H9 (cell line): Measurements from ENCODE around the gene TCF20. TPM values are rescaled to one million over a fixed set of nuclear protein-coding genes. Genes with fewer than 3 reads are reported as not detected.

ENCODE experiments used
- DNase-seq: peaks from one replicate; pipeline ENCODE4 v3.0.0-alpha.2; 2017
- H2AFZ ChIP-seq: one replicate; pipeline ENCODE4 v1.6.1; 2013; ENCODE audit warnings: mild to moderate bottlenecking, low read length, control low read depth, moderate library complexity
- H2AK5ac ChIP-seq: 2 replicates; pipeline ENCODE4 v1.6.1; 2013; ENCODE audit warnings: low read length, control low read depth, mixed read lengths; ENCODE audit not compliant: insufficient read length
- H2BK120ac ChIP-seq: one replicate; pipeline ENCODE4 v1.6.1; 2013; ENCODE audit warnings: low read depth, mild to moderate bottlenecking, low read length, control low read depth, inconsistent platforms; ENCODE audit not compliant: poor library complexity, severe bottlenecking
- H2BK12ac ChIP-seq: 2 replicates; pipeline ENCODE4 v1.6.1; 2013; ENCODE audit warnings: low read length, control low read depth, mixed read lengths, low read depth; ENCODE audit not compliant: insufficient read length
- H2BK15ac ChIP-seq: 2 replicates; pipeline ENCODE4 v1.6.1; 2013; ENCODE audit warnings: low read depth, low read length, control low read depth
- H2BK20ac ChIP-seq: one replicate; pipeline ENCODE4 v1.6.1; 2013; ENCODE audit warnings: low read depth, mild to moderate bottlenecking, low read length, control low read depth, inconsistent platforms; ENCODE audit not compliant: poor library complexity, severe bottlenecking
- H2BK5ac ChIP-seq: 2 replicates; pipeline ENCODE4 v1.6.1; 2013; ENCODE audit warnings: low read length, control low read depth, mixed read lengths; ENCODE audit not compliant: insufficient read length
- H3K14ac ChIP-seq: 2 replicates; pipeline ENCODE4 v1.6.1; 2013; ENCODE audit warnings: low read length, control low read depth; ENCODE audit not compliant: insufficient read depth
- H3K18ac ChIP-seq: 2 replicates; pipeline ENCODE4 v1.6.1; 2013; ENCODE audit warnings: low read depth, mild to moderate bottlenecking, mixed read lengths, low read length, control low read depth; ENCODE audit not compliant: insufficient read length
- H3K23ac ChIP-seq: 2 replicates; pipeline ENCODE4 v1.6.1; 2013; ENCODE audit warnings: low read length, control low read depth, mixed read lengths, low read depth; ENCODE audit not compliant: insufficient read length
- H3K23me2 ChIP-seq: 2 replicates; pipeline ENCODE4 v1.6.1; 2013; ENCODE audit warnings: low read depth, mild to moderate bottlenecking, mixed read lengths, low read length, control low read depth; ENCODE audit not compliant: insufficient read length, poor library complexity, severe bottlenecking
- H3K27ac ChIP-seq: 2 replicates; pipeline ENCODE4 v1.5.1; 2013; ENCODE audit warnings: low read length, control low read depth, mixed read lengths, low read depth; ENCODE audit not compliant: insufficient read length
- H3K27me3 ChIP-seq: 2 replicates; pipeline ENCODE4 v1.6.1; 2013; ENCODE audit warnings: low read length, control low read depth, inconsistent platforms; ENCODE audit not compliant: insufficient read depth
- H3K4ac ChIP-seq: 2 replicates; pipeline ENCODE4 v1.6.1; 2013; ENCODE audit warnings: low read depth, mild to moderate bottlenecking, control low read depth, inconsistent platforms, low read length, moderate library complexity
- H3K4me1 ChIP-seq: 2 replicates; pipeline ENCODE4 v1.6.1; 2013; ENCODE audit warnings: low read length, control low read depth, inconsistent platforms; ENCODE audit not compliant: insufficient read depth
- H3K4me2 ChIP-seq: 2 replicates; pipeline ENCODE4 v1.6.1; 2013; ENCODE audit warnings: low read length, control low read depth, mixed read lengths; ENCODE audit not compliant: insufficient read length, insufficient read depth
- H3K56ac ChIP-seq: 2 replicates; pipeline ENCODE4 v1.6.1; 2013; ENCODE audit warnings: low read depth, mild to moderate bottlenecking, mixed read lengths, low read length, control low read depth; ENCODE audit not compliant: insufficient read length
- H3K79me1 ChIP-seq: 2 replicates; pipeline ENCODE4 v1.6.1; 2013; ENCODE audit warnings: low read depth, mild to moderate bottlenecking, moderate library complexity, low read length, control low read depth, inconsistent platforms; ENCODE audit not compliant: insufficient read depth, poor library complexity, severe bottlenecking
- H3K79me2 ChIP-seq: 2 replicates; pipeline ENCODE4 v1.6.1; 2013; ENCODE audit warnings: low read length, control low read depth, inconsistent platforms; ENCODE audit not compliant: insufficient read depth
- H3K9ac ChIP-seq: 2 replicates; pipeline ENCODE4 v1.6.1; 2013; ENCODE audit warnings: low read length, control low read depth, mixed read lengths; ENCODE audit not compliant: insufficient read length; ENCODE audit errors: extremely low read depth
- H3K9me3 ChIP-seq: one replicate; pipeline ENCODE4 v1.6.1; 2013; ENCODE audit warnings: low read depth, low read length, inconsistent platforms; ENCODE audit not compliant: control insufficient read depth
- H3T11ph ChIP-seq: one replicate; pipeline ENCODE4 v1.6.1; 2013; ENCODE audit warnings: mild to moderate bottlenecking, low read length, control low read depth, inconsistent platforms
- H4K20me1 ChIP-seq: one replicate; pipeline ENCODE4 v1.6.1; 2013; ENCODE audit not compliant: control insufficient read depth, insufficient read length, insufficient read depth
- H4K5ac ChIP-seq: 2 replicates; pipeline ENCODE4 v1.6.1; 2013; ENCODE audit warnings: low read depth, mild to moderate bottlenecking, mixed read lengths, low read length, control low read depth; ENCODE audit not compliant: insufficient read length
- H4K8ac ChIP-seq: replicated peaks from 2 replicates; pipeline ENCODE4 v1.6.1; 2013; ENCODE audit warnings: low read length, control low read depth, mixed read lengths, low read depth; ENCODE audit not compliant: insufficient read length
- H4K91ac ChIP-seq: 2 replicates; pipeline ENCODE4 v1.6.1; 2013; ENCODE audit warnings: low read depth, mild to moderate bottlenecking, moderate library complexity, mixed read lengths, low read length, control low read depth; ENCODE audit not compliant: insufficient read length
- H3K27ac Mint-ChIP-seq, 3 experiments: 2 replicates in 2 of 3; 3 replicates in 1 of 3; pipeline ENCODE4 v1.8.0; 2020 to 2021; ENCODE audit warnings: mixed read lengths in 3 of 3, mild to moderate bottlenecking in 1 of 3, moderate library complexity in 1 of 3
- H3K27me3 Mint-ChIP-seq: 2 replicates; pipeline ENCODE4 v1.8.0; 2021; ENCODE audit warnings: low read depth, mild to moderate bottlenecking, moderate library complexity, mixed read lengths
- H3K36me3 Mint-ChIP-seq, 3 experiments: 2 replicates in 2 of 3; 3 replicates in 1 of 3; pipeline ENCODE4 v1.8.0; 2020 to 2021; ENCODE audit warnings: low read depth in 3 of 3, mixed read lengths in 3 of 3; ENCODE audit not compliant: insufficient read depth in 1 of 3
- H3K4me1 Mint-ChIP-seq, 2 experiments: 2 replicates each; pipeline ENCODE4 v1.8.0; 2020; ENCODE audit warnings: mixed read lengths in 2 of 2
- H3K4me3 Mint-ChIP-seq, 2 experiments: 2 replicates in 1 of 2; 3 replicates in 1 of 2; pipeline ENCODE4 v1.8.0; 2020 to 2021; ENCODE audit warnings: mild to moderate bottlenecking in 2 of 2, mixed read lengths in 2 of 2, moderate library complexity in 1 of 2
- H3K9me3 Mint-ChIP-seq, 2 experiments: 2 replicates in 1 of 2; 3 replicates in 1 of 2; pipeline ENCODE4 v1.8.0; 2020; ENCODE audit warnings: mild to moderate bottlenecking in 2 of 2, mixed read lengths in 2 of 2, moderate library complexity in 1 of 2
- WGBS: extraction: QIAGEN DNeasy Blood & Tissue Kit; methylation state at CpG from one replicate; pipeline ENCODE4 v1.1.7; 2013; ENCODE audit warnings: missing lambda C conversion rate, low lambda C conversion rate, mixed read lengths; ENCODE audit not compliant: insufficient read length; ENCODE audit errors: extremely low coverage; 5-methylcytosine and 5-hydroxymethylcytosine counted together
- total RNA-seq: library from RNA; stranded (reverse); gene quantifications from 2 replicates; pipeline ENCODE4 v1.2.1, GENCODE V29; 2021
- TF ChIP-seq, protein P1 (sequence below): fragments of 200-600 bp; sonication (generic); conservative IDR thresholded peaks from 3 replicates; pipeline ENCODE4 v1.8.0; 2021; ENCODE audit warnings: antibody characterized with exemption, mild to moderate bottlenecking

The TCF20 gene
- total RNA-seq, 1 experiment from 2014 or later, result 75.6 TPM

- H4K91ac ChIP-seq, result no peak overlapping the region
- no peak overlapping the region for H2AFZ ChIP-seq
- H2AK5ac ChIP-seq, result no peak overlapping the region
- no peak overlapping the region for H2BK12ac ChIP-seq
- WGBS, result no CpG with 5 or more reads among the region's 4 CpGs
- H3K9ac ChIP-seq, result no peak overlapping the region
- no peak overlapping the region for H3K4ac ChIP-seq
- H2BK20ac ChIP-seq, result no peak overlapping the region
- H3K79me2 ChIP-seq, result no peaks in the 10 kb centered on the region; the same call in 1 of the 2 replicates
- Mint-ChIP-seq H3K4me1 (peaks cover 16 to 31% of the 10 kb centered on the region in 2 experiments), H3K27ac (no peak overlapping the region; a peak in 1 of 7 replicates), H3K36me3 (peaks cover 5 to 8% (median 5%) of the 10 kb centered on the region in 3 experiments; a peak in 5 of 7 replicates), H3K4me3 (peak overlapping the region in 1 of 2 experiments; percentile 38; a peak in 1 of 5 replicates), H3K27me3 (peaks cover 97% of the 10 kb centered on the region), H3K9me3 (no peaks in the 10 kb centered on the region)
- no peaks in the 10 kb centered on the region for H3K9me3 ChIP-seq
- H2BK5ac ChIP-seq, result no peak overlapping the region
- H3K18ac ChIP-seq, result no peak overlapping the region
- no peak overlapping the region for H2BK120ac ChIP-seq
- no peak overlapping the region for H3T11ph ChIP-seq
- H3K4me2 ChIP-seq, result no peak overlapping the region
- TF ChIP-seq, protein P1, sequence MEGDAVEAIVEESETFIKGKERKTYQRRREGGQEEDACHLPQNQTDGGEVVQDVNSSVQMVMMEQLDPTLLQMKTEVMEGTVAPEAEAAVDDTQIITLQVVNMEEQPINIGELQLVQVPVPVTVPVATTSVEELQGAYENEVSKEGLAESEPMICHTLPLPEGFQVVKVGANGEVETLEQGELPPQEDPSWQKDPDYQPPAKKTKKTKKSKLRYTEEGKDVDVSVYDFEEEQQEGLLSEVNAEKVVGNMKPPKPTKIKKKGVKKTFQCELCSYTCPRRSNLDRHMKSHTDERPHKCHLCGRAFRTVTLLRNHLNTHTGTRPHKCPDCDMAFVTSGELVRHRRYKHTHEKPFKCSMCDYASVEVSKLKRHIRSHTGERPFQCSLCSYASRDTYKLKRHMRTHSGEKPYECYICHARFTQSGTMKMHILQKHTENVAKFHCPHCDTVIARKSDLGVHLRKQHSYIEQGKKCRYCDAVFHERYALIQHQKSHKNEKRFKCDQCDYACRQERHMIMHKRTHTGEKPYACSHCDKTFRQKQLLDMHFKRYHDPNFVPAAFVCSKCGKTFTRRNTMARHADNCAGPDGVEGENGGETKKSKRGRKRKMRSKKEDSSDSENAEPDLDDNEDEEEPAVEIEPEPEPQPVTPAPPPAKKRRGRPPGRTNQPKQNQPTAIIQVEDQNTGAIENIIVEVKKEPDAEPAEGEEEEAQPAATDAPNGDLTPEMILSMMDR, result no peak
- H4K8ac ChIP-seq, result no peak overlapping the region
- no peak overlapping the region for H3K27ac ChIP-seq
- H3K4me1 ChIP-seq, result no peaks in the 10 kb centered on the region
- peaks cover 10% of the 10 kb centered on the region; the same call in 1 of the 2 replicates for H3K27me3 ChIP-seq
- no peaks in the 10 kb centered on the region for H4K20me1 ChIP-seq
- DNase-seq, result peak; percentile 9
- no peak overlapping the region for H4K5ac ChIP-seq
- H2BK15ac ChIP-seq, result no peak overlapping the region
- H3K23me2 ChIP-seq, result peaks cover 8% of the 10 kb centered on the region
- H3K56ac ChIP-seq, result no peak overlapping the region
- no peaks in the 10 kb centered on the region for H3K79me1 ChIP-seq
- no peak overlapping the region for H3K14ac ChIP-seq
- H3K23ac ChIP-seq, result no peak overlapping the region
Measured at GRCh38 chr22:42281706-42282251, 11.3 kb upstream of the TCF20 start.
